DOHH2 (cell line): ENCODE data around the gene LRRC8B.

Experiments used
- H3F3A ChIP-seq: fragments of 200-600 bp; sonication (generic), shearing (Covaris generic); 2 replicates; pipeline ENCODE4 v1.6.0; 2016; ENCODE audit warnings: antibody characterized with exemption, mild to moderate bottlenecking; ENCODE audit not compliant: control insufficient read depth, insufficient read depth
- H3K27ac ChIP-seq: fragments of 200-600 bp; sonication (generic); 2 replicates; pipeline ENCODE4 v1.5.1; 2014; ENCODE audit warnings: low read depth, mild to moderate bottlenecking, low read length, moderate library complexity
- H3K27me3 ChIP-seq: fragments of 200-600 bp; sonication (generic); 2 replicates; pipeline ENCODE4 v1.6.1; 2014; ENCODE audit warnings: mild to moderate bottlenecking, low read length, mixed read lengths; ENCODE audit not compliant: control insufficient read depth
- H3K36me3 ChIP-seq: fragments of 200-600 bp; sonication (generic); 2 replicates; pipeline ENCODE4 v1.6.1; 2014; ENCODE audit warnings: mild to moderate bottlenecking, low read length, moderate library complexity, mixed read lengths; ENCODE audit not compliant: control insufficient read depth
- H3K4me1 ChIP-seq: fragments of 200-600 bp; sonication (generic); 2 replicates; pipeline ENCODE4 v1.6.1; 2014; ENCODE audit warnings: mild to moderate bottlenecking, low read length, mixed read lengths; ENCODE audit not compliant: control insufficient read depth
- H3K4me2 ChIP-seq: fragments of 200-600 bp; sonication (generic); 2 replicates; pipeline ENCODE4 v1.6.0; 2014; ENCODE audit warnings: mild to moderate bottlenecking, low read length, moderate library complexity
- H3K4me3 ChIP-seq: fragments of 200-600 bp; sonication (generic); 2 replicates; pipeline ENCODE4 v1.5.1; 2014; ENCODE audit warnings: mild to moderate bottlenecking, low read length, mixed read lengths
- H3K79me2 ChIP-seq: fragments of 200-600 bp; sonication (generic); 2 replicates; pipeline ENCODE4 v1.6.1; 2014; ENCODE audit warnings: mild to moderate bottlenecking, low read length, mixed read lengths; ENCODE audit not compliant: control insufficient read depth
- H3K9me2 ChIP-seq: fragments of 200-600 bp; sonication (generic); replicated peaks from 2 replicates; pipeline ENCODE4 v1.6.1; 2014; ENCODE audit warnings: mild to moderate bottlenecking, low read length, mixed read lengths; ENCODE audit not compliant: control insufficient read depth
- H3K9me3 ChIP-seq: fragments of 200-600 bp; sonication (generic); 2 replicates; pipeline ENCODE4 v1.6.1; 2014; ENCODE audit warnings: antibody characterized with exemption, low read length, mixed read lengths; ENCODE audit not compliant: control insufficient read depth, insufficient read depth
- H4K20me1 ChIP-seq: fragments of 200-600 bp; sonication (generic); 2 replicates; pipeline ENCODE4 v1.6.0; 2014; ENCODE audit warnings: low read depth, mild to moderate bottlenecking, antibody characterized with exemption, low read length, moderate library complexity; ENCODE audit not compliant: control insufficient read depth, insufficient read depth
- CTCF ChIP-seq: fragments of 200-600 bp; sonication (generic); IDR thresholded peaks from one replicate; pipeline ENCODE4 v1.5.1; 2014; ENCODE audit warnings: antibody characterized with exemption, mild to moderate bottlenecking, low read depth, low read length; ENCODE audit not compliant: poor library complexity, severe bottlenecking
- EZH2phosphoT487 ChIP-seq: fragments of 200-600 bp; sonication (generic); IDR thresholded peaks from 2 replicates; pipeline ENCODE4 v1.6.1; 2017; ENCODE audit warnings: borderline replicate concordance, mild to moderate bottlenecking, antibody characterized with exemption, low read length, moderate library complexity, mixed read lengths

The LRRC8B gene

DNA sequence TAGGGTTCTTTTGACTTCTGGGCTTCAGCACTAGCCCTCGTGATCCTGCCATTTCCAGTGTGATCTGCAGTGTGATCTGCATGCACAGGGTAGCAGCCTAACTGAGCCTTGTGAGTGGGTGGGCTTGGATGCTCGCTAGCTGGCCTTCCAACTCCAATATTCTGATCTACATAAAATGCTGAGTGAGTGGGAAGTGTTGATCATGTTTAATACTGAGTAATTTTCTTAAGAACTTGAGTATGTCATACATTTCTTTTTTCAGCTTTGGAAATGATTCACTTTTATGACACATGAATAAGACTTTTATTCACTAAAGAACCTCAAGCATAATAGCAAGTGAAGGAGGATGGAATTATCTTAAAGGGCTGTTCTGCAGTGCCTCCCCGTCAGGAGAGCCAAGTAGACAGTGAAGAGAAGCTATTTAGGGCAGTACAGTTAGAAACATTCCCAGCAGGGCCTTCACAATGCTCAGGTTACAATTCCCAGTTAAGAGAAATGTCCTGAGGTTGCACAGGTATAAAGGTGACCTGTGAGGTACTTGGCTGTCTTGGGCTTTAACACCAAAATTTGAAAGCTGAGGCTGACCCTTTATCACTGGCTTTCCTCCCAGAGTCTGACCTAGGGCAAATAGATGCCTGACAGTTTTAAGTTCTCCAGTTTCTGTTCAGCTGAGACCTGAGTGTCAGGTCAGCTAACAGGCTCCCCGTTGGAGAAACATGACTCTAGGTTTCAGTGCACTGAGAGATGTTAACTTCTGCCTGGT lies 79.2 kb downstream of the LRRC8B start:
- H3K9me2 ChIP-seq: no peaks in the 10 kb centered on the region
- H4K20me1 ChIP-seq: no peaks in the 10 kb centered on the region
- no peaks in the 10 kb centered on the region for H3K79me2 ChIP-seq
- H3F3A ChIP-seq: no peaks in the 10 kb centered on the region
- TF ChIP-seq EZH2phosphoT487: no peak
- no peak for TF ChIP-seq CTCF
- no peaks in the 10 kb centered on the region for H3K36me3 ChIP-seq
- H3K27me3 ChIP-seq: peaks cover 5% of the 10 kb centered on the region; the same call in 1 of the 2 replicates
- no peak overlapping the region for H3K4me2 ChIP-seq
- no peaks in the 10 kb centered on the region for H3K4me1 ChIP-seq
- H3K4me3 ChIP-seq: no peak overlapping the region
- H3K9me3 ChIP-seq: no peaks in the 10 kb centered on the region
- no peak overlapping the region for H3K27ac ChIP-seq

DNA sequence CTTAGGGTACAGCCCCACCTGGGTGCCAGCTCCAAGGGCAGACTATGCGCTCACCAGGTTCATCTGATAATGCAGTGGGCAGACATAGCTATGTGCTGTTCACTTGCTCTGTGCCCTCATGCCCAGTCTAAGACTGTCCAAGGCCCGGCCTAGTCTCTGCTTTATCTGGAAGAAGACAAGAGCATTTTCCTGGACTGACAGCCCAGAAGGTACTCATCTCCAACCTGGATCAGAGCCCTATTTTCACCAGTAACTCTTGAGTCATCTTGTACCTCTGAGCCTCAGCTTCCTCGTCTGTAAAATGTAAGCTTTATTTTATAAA lies 79.7 kb downstream of the LRRC8B start:
- Histone ChIP-seq H3K9me3 (no peaks in the 10 kb centered on the region), H3K36me3 (no peaks in the 10 kb centered on the region), H3K79me2 (no peaks in the 10 kb centered on the region), H3K4me3 (no peak overlapping the region), H3K9me2 (no peaks in the 10 kb centered on the region), H4K20me1 (no peaks in the 10 kb centered on the region), H3K4me1 (no peaks in the 10 kb centered on the region), H3K27ac (no peak overlapping the region), H3F3A (no peaks in the 10 kb centered on the region), H3K4me2 (no peak overlapping the region), H3K27me3 (peaks cover 5% of the 10 kb centered on the region; the same call in 1 of the 2 replicates)
- TF ChIP-seq CTCF: no peak
- no peak for TF ChIP-seq EZH2phosphoT487

GRCh38 chr1:89605692-89606091 lies 81.1 kb downstream of the LRRC8B start:
- H3K27ac ChIP-seq: no peak overlapping the region
- no peak overlapping the region for H3K4me2 ChIP-seq
- H3K79me2 ChIP-seq: no peaks in the 10 kb centered on the region
- H3F3A ChIP-seq: no peaks in the 10 kb centered on the region
- no peaks in the 10 kb centered on the region for H3K9me3 ChIP-seq
- H3K27me3 ChIP-seq: peaks cover 5% of the 10 kb centered on the region; the same call in 1 of the 2 replicates
- H3K9me2 ChIP-seq: no peaks in the 10 kb centered on the region
- no peak overlapping the region for H3K4me3 ChIP-seq
- no peaks in the 10 kb centered on the region for H3K4me1 ChIP-seq
- TF ChIP-seq CTCF: no peak
- TF ChIP-seq EZH2phosphoT487: no peak
- H4K20me1 ChIP-seq: no peaks in the 10 kb centered on the region
- no peaks in the 10 kb centered on the region for H3K36me3 ChIP-seq
